B cell (primary cell): ENCODE data around the gene GNB5. TPM values are rescaled to one million over a fixed set of nuclear protein-coding genes. Genes with fewer than 3 reads are reported as not detected.

ENCODE experiments used
- ATAC-seq: fragments of 200-7000 bp; cut with Tn5 transposase; one replicate; pipeline ENCODE4 v1.10.0; 2021; ENCODE audit warnings: low read depth, mild to moderate bottlenecking, moderate number of reproducible peaks, moderate library complexity
- CTCF ChIA-PET: fragments of 350-600 bp; sonication (Branson Sonifier 250); formaldehyde crosslinking; loops from one replicate; lab custom pipeline; 2021; ENCODE audit warnings: antibody characterized with exemption, inconsistent platforms; lab: Charles Lee
- POLR2A ChIA-PET: fragments of 350-600 bp; sonication (Branson Sonifier 250); formaldehyde crosslinking; loops from one replicate; lab custom pipeline; 2021; ENCODE audit warnings: antibody characterized with exemption; lab: Charles Lee
- DNase-seq: peaks from one replicate; pipeline ENCODE4 v3.0.0; 2013
- H2AFZ ChIP-seq: 2 replicates; pipeline ENCODE4 v1.6.1; 2012; ENCODE audit warnings: mild to moderate bottlenecking, low read depth, low read length; ENCODE audit not compliant: insufficient read depth, poor library complexity, severe bottlenecking
- H3K27ac ChIP-seq, 2 donors: 1 replicate in 1 of 2; 2 replicates in 1 of 2; pipeline ENCODE4 v1.5.1; 2012 to 2013; ENCODE audit warnings: low read length in 2 of 2, mild to moderate bottlenecking in 2 of 2, moderate library complexity in 1 of 2
- H3K27me3 ChIP-seq, 4 experiments: fragments of 200-600 bp in 1 of 4; sonication (generic) in 1 of 4; replicated peaks in 1 of 4; 1 replicate in 2 of 4; 2 replicates in 2 of 4; pipeline versions ENCODE4 v1.6.1 to v1.7.0; 2013 to 2016; ENCODE audit warnings: low read length in 3 of 4, mild to moderate bottlenecking in 2 of 4, mixed read lengths in 1 of 4, moderate library complexity in 1 of 4; ENCODE audit not compliant: insufficient read depth in 4 of 4, control insufficient read depth in 3 of 4; ENCODE audit errors: control extremely low read depth in 1 of 4
- H3K36me3 ChIP-seq, 2 experiments: replicated peaks in 1 of 2; 1 replicate in 1 of 2; 2 replicates in 1 of 2; pipeline versions ENCODE4 v1.6.1 to v1.7.1; 2013; ENCODE audit warnings: low read length in 1 of 2; ENCODE audit not compliant: insufficient read depth in 2 of 2, control insufficient read depth in 1 of 2; ENCODE audit errors: control extremely low read depth in 1 of 2, extremely low read depth in 1 of 2
- H3K4me1 ChIP-seq, 2 donors: fragments of 200-600 bp in 1 of 2; sonication (generic) in 1 of 2; 1 replicate in 1 of 2; 2 replicates in 1 of 2; pipeline versions ENCODE4 v1.5.1 to v1.6.1; 2013 to 2017; ENCODE audit warnings: low read length in 2 of 2; ENCODE audit not compliant: control insufficient read depth in 2 of 2, insufficient read depth in 2 of 2
- H3K4me2 ChIP-seq: replicated peaks from 2 replicates; pipeline ENCODE3; 2012; ENCODE audit warnings: mild to moderate bottlenecking, low read depth, low read length; ENCODE audit not compliant: poor library complexity, severe bottlenecking
- H3K4me3 ChIP-seq, 5 experiments: fragments of 200-600 bp in 1 of 5; sonication (generic) in 1 of 5; 1 replicate in 3 of 5; 2 replicates in 2 of 5; pipeline versions ENCODE4 v1.5.1 to v1.7.0; 2011 to 2016; ENCODE audit warnings: low read length in 4 of 5, mild to moderate bottlenecking in 4 of 5, low read depth in 2 of 5, control low read depth in 1 of 5, moderate library complexity in 1 of 5; ENCODE audit not compliant: insufficient read depth in 1 of 5; ENCODE audit errors: control extremely low read depth in 1 of 5, extremely low read depth in 1 of 5
- H3K79me2 ChIP-seq: fragments of 200-600 bp; sonication (generic); one replicate; pipeline ENCODE4 v1.6.0; 2016; ENCODE audit warnings: low read length; ENCODE audit not compliant: control insufficient read depth, insufficient read depth
- H3K9ac ChIP-seq: fragments of 200-600 bp; sonication (generic); 2 replicates; pipeline ENCODE4 v1.6.1; 2017; ENCODE audit warnings: mild to moderate bottlenecking, low read length, moderate library complexity
- H3K9me3 ChIP-seq, 3 donors: one replicate each; pipeline versions ENCODE4 v1.6.1 to v1.7.1; 2013; ENCODE audit warnings: low read length in 2 of 3; ENCODE audit not compliant: control insufficient read depth in 2 of 3, insufficient read depth in 1 of 3; ENCODE audit errors: control extremely low read depth in 1 of 3
- H4K20me1 ChIP-seq: 2 replicates; pipeline ENCODE4 v1.6.0; 2012; ENCODE audit warnings: mild to moderate bottlenecking, low read length; ENCODE audit not compliant: insufficient read depth, control insufficient read depth, poor library complexity, severe bottlenecking
- H3K27ac Mint-ChIP-seq: one replicate; pipeline ENCODE4 v1.8.0; 2021; ENCODE audit warnings: mixed read lengths
- H3K27me3 Mint-ChIP-seq: one replicate; pipeline ENCODE4 v1.8.0; 2021; ENCODE audit warnings: mixed read lengths
- H3K4me1 Mint-ChIP-seq: one replicate; pipeline ENCODE4 v1.8.0; 2021; ENCODE audit warnings: mixed read lengths
- H3K4me3 Mint-ChIP-seq: one replicate; pipeline ENCODE4 v1.8.0; 2021; ENCODE audit warnings: mixed read lengths
- H3K9me3 Mint-ChIP-seq: one replicate; pipeline ENCODE4 v1.8.0; 2022; ENCODE audit warnings: mixed read lengths; ENCODE audit not compliant: insufficient read depth
- CTCF ChIP-seq: fragments of 200-600 bp; IDR thresholded peaks from one replicate; pipeline ENCODE4 v1.8.0; 2022; ENCODE audit warnings: antibody characterized with exemption, mild to moderate bottlenecking
- EZH2 ChIP-seq: IDR thresholded peaks from 2 replicates; pipeline ENCODE4 v1.6.1; 2012; ENCODE audit warnings: borderline replicate concordance, low read depth, mild to moderate bottlenecking, moderate library complexity, low read length; ENCODE audit not compliant: insufficient read depth, poor library complexity, severe bottlenecking
- WGBS: methylation state at CpG from one replicate; pipeline ENCODE4 v1.1.5; 2013; ENCODE audit warnings: missing lambda C conversion rate; ENCODE audit not compliant: insufficient coverage; 5-methylcytosine and 5-hydroxymethylcytosine counted together
- intact Hi-C: fragments of 100-400 bp; cut with micrococcal nuclease; formaldehyde crosslinking; loops from one replicate; pipeline ENCODE4 v1.10.0; 2022
- polyA plus RNA-seq: library from polyadenylated mRNA; depleted of rRNA; stranded (reverse); fragments of >200 nt; gene quantifications from 2 replicates; pipeline ENCODE4 v1.2.3, GENCODE V29; 2012
- total RNA-seq, 2 donors: library from RNA; stranded (reverse); fragments of 120-200 nt in 1 of 2; gene quantifications; 1 replicate in 1 of 2; 2 replicates in 1 of 2; pipeline versions ENCODE4 v1.2.3 to v1.2.4, GENCODE V29; 2013 to 2022

The GNB5 gene
- total and polyA plus RNA-seq, 2 donors (not counting 1 experiment from before 2014, with no cell fraction given), result 58.5 to 142 TPM

DNA sequence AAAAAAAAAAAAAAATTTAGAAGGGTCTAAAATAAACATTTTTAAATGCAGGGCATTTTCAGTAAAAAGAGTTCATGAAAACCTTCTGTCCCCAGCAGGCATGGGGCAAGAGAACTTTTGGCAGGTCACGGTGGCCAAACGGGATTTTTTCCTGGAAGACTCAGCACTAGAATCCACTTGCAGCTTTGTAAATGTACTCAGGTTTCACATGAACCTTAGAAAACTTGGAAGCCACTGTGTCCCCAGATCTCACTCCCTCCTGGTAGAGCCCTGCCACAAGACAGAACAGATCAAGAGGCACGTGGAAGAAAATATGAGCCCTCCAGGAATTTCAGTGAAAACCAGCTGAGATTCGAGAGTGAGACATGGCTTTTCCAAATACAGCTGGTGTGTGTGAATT lies 2.1 kb upstream of the GNB5 start:
- Mint-ChIP-seq H3K4me1 (no peaks in the 10 kb centered on the region), H3K9me3 (no peaks in the 10 kb centered on the region), H3K4me3 (no peak overlapping the region), H3K27ac (no peak overlapping the region), H3K27me3 (no peaks in the 10 kb centered on the region)
- TF ChIP-seq EZH2 (no peak), CTCF (no peak)
- Histone ChIP-seq H3K27me3 (no peaks in the 10 kb centered on the region), H3K79me2 (no peaks in the 10 kb centered on the region), H2AFZ (no peak overlapping the region), H3K36me3 (peaks cover 0 to 10% of the 10 kb centered on the region in 2 experiments), H4K20me1 (no peaks in the 10 kb centered on the region), H3K9ac (no peak overlapping the region), H3K4me3 (no peak overlapping the region), H3K27ac (no peak overlapping the region), H3K9me3 (no peaks in the 10 kb centered on the region), H3K4me2 (no peak overlapping the region), H3K4me1 (no peaks in the 10 kb centered on the region)
- ChIA-PET POLR2A (interaction anchor here (1.1 kb wide), 1 partner anchor 14 kb away, joined by 4 read pairs; no protein-coding TSS in a partner anchor), CTCF (no interaction called here)
- DNase-seq, result no peak
- no peak for ATAC-seq
- 100% methylated on average over 2 of the region's 4 CpGs for WGBS
- intact Hi-C loops, result no loop called here

- no peak overlapping the region for H3K4me3 ChIP-seq
- H3K4me2 ChIP-seq, result no peak overlapping the region
- ChIA-PET POLR2A (interaction anchor here (1.0 kb wide), 1 partner anchor 24 kb away, joined by 3 read pairs; no protein-coding TSS in a partner anchor), CTCF (interaction anchor here (1.0 to 4.3 kb wide), 5 partner anchors 27 to 40 kb away, joined by 3 to 36 read pairs (median 3); no protein-coding TSS in a partner anchor)
- H3K4me1 ChIP-seq, result peaks cover 7 to 15% of the 10 kb centered on the region in 2 donors
- no peaks in the 10 kb centered on the region for H3K9me3 ChIP-seq
- H3K9ac ChIP-seq, result no peak overlapping the region
- peaks cover 8% of the 10 kb centered on the region for H3K79me2 ChIP-seq
- no peak overlapping the region for H3K27ac Mint-ChIP-seq
- H2AFZ ChIP-seq, result no peak overlapping the region
- no peaks in the 10 kb centered on the region for H4K20me1 ChIP-seq
- H3K36me3 ChIP-seq, result peaks cover 0 to 11% of the 10 kb centered on the region in 2 experiments
- no peaks in the 10 kb centered on the region for H3K27me3 ChIP-seq
- intact Hi-C loops, result loop anchor here (10.0 kb wide), 1 partner anchor 378 kb away; the partner anchor contains the start of gene ARPP19
- 97% methylated on average over 8 of the region's 11 CpGs for WGBS
- no peaks in the 10 kb centered on the region for H3K27me3 Mint-ChIP-seq
- no peak for DNase-seq
- ATAC-seq, result no peak
- H3K4me3 Mint-ChIP-seq, result no peak overlapping the region
- H3K27ac ChIP-seq, result no peak overlapping the region
- H3K9me3 Mint-ChIP-seq, result no peaks in the 10 kb centered on the region
- TF ChIP-seq EZH2 (no peak), CTCF (no peak)
- H3K4me1 Mint-ChIP-seq, result peaks cover 16% of the 10 kb centered on the region
Measured at GRCh38 chr15:52186651-52187486, 4.3 kb downstream of the GNB5 start.
